ENCODE measurements around the gene PRAMEF26. TPM values are rescaled to one million over a fixed set of nuclear protein-coding genes. Genes with fewer than 3 reads are reported as not detected.
"Not testable (repeated sequence)": the region's sequence is repeated elsewhere in the genome, so short reads cannot be mapped to it uniquely, and the experiment has no call there.

PRAMEF26 gene
- not detected in 2 replicates for total RNA-seq (2014; rRNA removed; shearing (Covaris generic))

DNA sequence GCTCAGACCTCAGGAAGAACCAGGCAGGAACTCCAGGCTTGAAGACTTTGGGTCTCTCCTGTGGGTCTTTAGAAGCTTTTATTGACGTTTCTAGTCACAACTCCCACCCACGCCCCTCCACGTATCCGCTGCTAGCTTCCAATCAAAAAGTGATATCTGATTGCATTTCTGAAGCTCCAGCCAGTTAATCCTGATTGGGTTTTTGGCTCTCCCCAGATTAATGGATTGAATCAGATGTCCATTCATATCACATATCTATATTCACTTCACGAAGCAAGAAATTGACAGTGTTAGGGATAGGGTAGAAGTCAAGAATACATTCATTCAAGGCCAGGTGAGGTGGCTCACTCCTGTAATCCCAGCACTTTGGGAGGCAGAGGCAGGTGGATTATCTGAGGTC lies at the start of gene PRAMEF26:
Gene PRAMEF26, minus strand, starts transcription at position 101 of the 400 bp plus-strand sequence. CDS start 2,914 bp downstream, outside the sequence.
- DNase-seq (ENCODE audit: low spot score), result not testable (repeated sequence)

GRCh38 chr1:13201309-13201708 lies 45.5 kb upstream of the PRAMEF26 start, which contains the start of gene PRAMEF13:
Gene PRAMEF13, minus strand, starts transcription at chr1:13201409. Its CDS starts 1,820 bp downstream, at chr1:13199589.
- DNase-seq (ENCODE audit: low spot score), result not testable (repeated sequence)

DNA sequence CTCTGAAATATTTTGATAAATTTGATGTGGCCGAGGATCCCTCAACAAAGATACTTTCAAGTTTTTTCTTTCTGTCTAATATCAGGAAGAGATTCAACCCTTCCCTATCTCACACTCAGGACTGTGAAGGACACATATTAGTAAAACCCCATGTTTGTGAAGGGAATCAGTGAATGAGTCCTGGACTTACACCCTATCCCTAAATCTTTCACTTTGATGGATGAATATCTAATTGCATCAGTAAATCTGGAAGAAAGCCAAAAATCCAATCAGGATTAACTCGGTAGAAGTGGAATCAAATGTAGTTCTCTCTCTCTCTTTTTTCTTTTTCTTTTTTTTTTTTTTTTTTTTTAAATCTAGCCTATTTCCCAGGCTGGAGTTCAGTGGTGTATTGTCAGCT lies 15.7 kb upstream of the PRAMEF26 start, which contains the start of gene PRAMEF9:
Gene PRAMEF9, plus strand, starts transcription at position 301 of the 400 bp plus-strand sequence. CDS start 3,433 bp downstream, outside the sequence.
- DNase-seq (ENCODE audit: low spot score), result not testable (repeated sequence)

- DNase-seq (ENCODE audit: low spot score), result not testable (repeated sequence)
Measured at GRCh38 chr1:13165531-13165930, 9.7 kb upstream of the PRAMEF26 start, which contains the start of gene HNRNPCL4. Gene HNRNPCL4, minus strand, starts transcription at chr1:13165631. Its CDS starts 164 bp downstream, at chr1:13165467.

- DNase-seq (ENCODE audit: low spot score), result not testable (repeated sequence)
Measured at GRCh38 chr1:13116754-13117153, 39.1 kb downstream of the PRAMEF26 start, which contains the start of gene HNRNPCL2. Gene HNRNPCL2, minus strand, starts transcription at chr1:13116854. Its CDS starts 454 bp downstream, at chr1:13116400.

Other genes starting within 250 kb of the PRAMEF26 start
- not detected in 2 replicates for gene PRAMEF7, start 239.4 kb downstream of the PRAMEF26 start, total RNA-seq (2014; rRNA removed; shearing (Covaris generic))
- not detected in 2 replicates for gene PRAMEF6, start 208.4 kb downstream of the PRAMEF26 start, total RNA-seq (2014; rRNA removed; shearing (Covaris generic))
- not detected in 2 replicates for gene PRAMEF27, start 99.4 kb downstream of the PRAMEF26 start, total RNA-seq (2014; rRNA removed; shearing (Covaris generic))
- gene HNRNPCL3, start 95.2 kb downstream of the PRAMEF26 start, total RNA-seq (2014; rRNA removed; shearing (Covaris generic)), result not detected in 2 replicates
- gene PRAMEF25, start 85.2 kb downstream of the PRAMEF26 start, total RNA-seq (2014; rRNA removed; shearing (Covaris generic)), result not detected in 2 replicates
- not detected in 2 replicates for gene HNRNPCL2, start 39.2 kb downstream of the PRAMEF26 start, total RNA-seq (2014; rRNA removed; shearing (Covaris generic))
- gene HNRNPCL4, start 9.6 kb upstream of the PRAMEF26 start, total RNA-seq (2014; rRNA removed; shearing (Covaris generic)), result not detected in 2 replicates
- not detected in 2 replicates for gene PRAMEF9, start 15.8 kb upstream of the PRAMEF26 start, total RNA-seq (2014; rRNA removed; shearing (Covaris generic))
- not detected in 2 replicates for gene PRAMEF13, start 45.4 kb upstream of the PRAMEF26 start, total RNA-seq (2014; rRNA removed; shearing (Covaris generic))
- not detected in 2 replicates for gene PRAMEF18, start 70.1 kb upstream of the PRAMEF26 start, total RNA-seq (2014; rRNA removed; shearing (Covaris generic))
- gene PRAMEF5, start 98.2 kb upstream of the PRAMEF26 start, total RNA-seq (2014; rRNA removed; shearing (Covaris generic)), result not detected in 2 replicates
- not detected in 2 replicates for gene PRAMEF8, start 129.1 kb upstream of the PRAMEF26 start, total RNA-seq (2014; rRNA removed; shearing (Covaris generic))
- gene PRAMEF33, start 147.5 kb upstream of the PRAMEF26 start, total RNA-seq (2014; rRNA removed; shearing (Covaris generic)), result not detected in 2 replicates
- gene PRAMEF15, start 159.6 kb upstream of the PRAMEF26 start, total RNA-seq (2014; rRNA removed; shearing (Covaris generic)), result not detected in 2 replicates
- not detected in 2 replicates for gene PRAMEF14, start 191.1 kb upstream of the PRAMEF26 start, total RNA-seq (2014; rRNA removed; shearing (Covaris generic))
- gene PRAMEF19, start 215.9 kb upstream of the PRAMEF26 start, total RNA-seq (2014; rRNA removed; shearing (Covaris generic)), result not detected in 2 replicates
- not detected in 2 replicates for gene PRAMEF17, start 233.6 kb upstream of the PRAMEF26 start, total RNA-seq (2014; rRNA removed; shearing (Covaris generic))

Data from A172 (cell line).